Esophagus squamous epithelium (tissue), 4 donors: ENCODE measurements around the gene CBFA2T2.

Experiments used
- CTCF ChIP-seq, 6 experiments: fragments of 450-650 bp in 4 of 6; fragments of 200-600 bp in 2 of 6; sonication (generic) in 2 of 6; IDR thresholded peaks; one replicate each; pipeline ENCODE4 v1.5.1; 2016 to 2019; ENCODE audit warnings: antibody characterized with exemption in 6 of 6, mild to moderate bottlenecking in 4 of 6, moderate library complexity in 4 of 6
- POLR2A ChIP-seq, 4 donors: fragments of 450-650 bp; IDR thresholded peaks; one replicate each; pipeline ENCODE4 v1.6.1; 2017; ENCODE audit warnings: antibody characterized with exemption in 4 of 4, mild to moderate bottlenecking in 4 of 4, moderate library complexity in 3 of 4

GRCh38 chr20:33560026-33560425, 70.1 kb downstream of the CBFA2T2 start:
- TF ChIP-seq CTCF (IDR thresholded peaks at IDR 0.05) (no peak), POLR2A (IDR thresholded peaks at IDR 0.05) (no peak)
